ENCODE data around the gene SHD.

- no peak for TF ChIP-seq ZFP30 (CRISPR knock-in tag; IDR thresholded peaks at IDR 0.05)
- TF ChIP-seq BACH2 (CRISPR knock-in tag; IDR thresholded peaks at IDR 0.05; ENCODE audit: borderline replicate concordance) = no peak
- TF ChIP-seq ZNF565 (CRISPR knock-in tag; conservative IDR thresholded peaks at IDR 0.05; ENCODE audit: low read depth) = no peak
- no peak for TF ChIP-seq PATZ1 (CRISPR knock-in tag; IDR thresholded peaks at IDR 0.05; ENCODE audit: borderline replicate concordance)
- TF ChIP-seq CREB5 (CRISPR knock-in tag; IDR thresholded peaks at IDR 0.05; ENCODE audit: low read depth) = no peak
- no peak for TF ChIP-seq RARB (CRISPR knock-in tag; IDR thresholded peaks at IDR 0.05)
- 0 out of 2 replicates have a peak, but pooled peaks have one; percentile 57 for TF ChIP-seq GLIS3 (CRISPR knock-in tag; IDR thresholded peaks at IDR 0.05)
These were observed 45.7 kb upstream of the SHD start for GRCh38 chr19:4233282-4233853.
